Stimulated activated CD4-positive, alpha-beta T cell treated with anti-CD3 and anti-CD28 coated beads, Interleukin-12 subunit alpha, Interleukin-12 subunit beta, amount 100 ng/mL, for 48 hours (primary cell): ENCODE data around the gene GMNN.
"Not testable (repeated sequence)": the region's sequence is repeated elsewhere in the genome, so short reads cannot be mapped to it uniquely, and the experiment has no call there.

Source experiments
- DNase-seq, 3 donors: peaks; one replicate each; pipeline ENCODE4 v3.0.0-alpha.2; 2020; ENCODE audit warnings: low read depth in 2 of 3, low spot score in 1 of 3

GMNN gene

DNA sequence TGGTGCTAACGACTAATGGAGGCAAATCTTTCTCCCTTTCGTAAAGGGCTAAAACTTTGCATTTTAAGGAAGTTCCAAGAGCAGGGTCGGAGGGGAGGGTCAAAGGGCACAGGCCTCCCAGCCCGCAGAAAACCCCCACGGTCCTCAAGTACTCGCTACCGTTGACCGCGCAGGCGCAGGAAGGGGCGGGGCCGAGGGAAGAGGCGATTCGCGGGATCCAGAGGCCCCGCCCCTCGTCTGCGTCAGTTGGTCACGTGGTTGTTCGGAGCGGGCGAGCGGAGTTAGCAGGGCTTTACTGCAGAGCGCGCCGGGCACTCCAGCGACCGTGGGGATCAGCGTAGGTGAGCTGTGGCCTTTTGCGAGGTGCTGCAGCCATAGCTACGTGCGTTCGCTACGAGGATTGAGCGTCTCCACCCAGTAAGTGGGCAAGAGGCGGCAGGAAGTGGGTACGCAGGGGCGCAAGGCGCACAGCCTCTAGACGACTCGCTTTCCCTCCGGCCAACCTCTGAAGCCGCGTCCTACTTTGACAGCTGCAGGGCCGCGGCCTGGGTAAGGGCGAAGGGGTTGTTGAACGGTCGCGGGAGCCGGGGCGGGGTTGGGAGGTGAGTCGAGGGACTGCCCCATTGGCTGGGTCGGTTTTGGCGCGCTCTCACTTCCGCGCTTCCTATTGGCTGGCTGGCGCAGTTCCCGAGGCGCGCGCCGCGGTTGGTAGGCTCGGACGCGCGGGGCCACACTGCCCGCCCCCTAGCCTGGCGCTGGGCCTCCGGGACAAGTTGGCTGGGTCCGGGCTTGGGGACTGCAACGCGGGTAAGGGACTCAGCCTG is at the start of gene GMNN:
GMNN (plus strand) TSS at position 242 of the 824 bp plus-strand sequence. CDS start 2,310 bp downstream, outside the sequence.
- DNase-seq, result peak; percentile 94 to 99 (median 97)

DNA sequence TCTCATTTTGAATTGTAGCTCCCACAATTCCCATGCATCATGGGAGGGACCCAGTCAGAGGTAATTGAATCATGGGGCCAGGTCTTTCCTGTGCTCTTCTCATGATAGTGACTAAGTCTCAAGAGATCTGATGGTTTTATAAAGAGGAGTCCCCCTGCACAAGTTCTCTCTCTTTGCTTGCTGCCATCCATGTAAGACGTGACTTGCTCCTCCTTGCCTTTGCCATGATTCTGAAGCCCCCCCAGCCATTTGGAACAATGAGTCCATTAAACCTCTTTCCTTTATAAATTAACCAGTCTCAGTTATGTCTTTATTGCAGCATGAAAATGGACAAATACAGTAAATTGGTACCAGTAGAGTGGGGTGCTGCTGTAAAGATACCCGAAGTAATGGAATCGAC is 44.1 kb upstream of the GMNN start:
- not testable (repeated sequence) for DNase-seq

DNA sequence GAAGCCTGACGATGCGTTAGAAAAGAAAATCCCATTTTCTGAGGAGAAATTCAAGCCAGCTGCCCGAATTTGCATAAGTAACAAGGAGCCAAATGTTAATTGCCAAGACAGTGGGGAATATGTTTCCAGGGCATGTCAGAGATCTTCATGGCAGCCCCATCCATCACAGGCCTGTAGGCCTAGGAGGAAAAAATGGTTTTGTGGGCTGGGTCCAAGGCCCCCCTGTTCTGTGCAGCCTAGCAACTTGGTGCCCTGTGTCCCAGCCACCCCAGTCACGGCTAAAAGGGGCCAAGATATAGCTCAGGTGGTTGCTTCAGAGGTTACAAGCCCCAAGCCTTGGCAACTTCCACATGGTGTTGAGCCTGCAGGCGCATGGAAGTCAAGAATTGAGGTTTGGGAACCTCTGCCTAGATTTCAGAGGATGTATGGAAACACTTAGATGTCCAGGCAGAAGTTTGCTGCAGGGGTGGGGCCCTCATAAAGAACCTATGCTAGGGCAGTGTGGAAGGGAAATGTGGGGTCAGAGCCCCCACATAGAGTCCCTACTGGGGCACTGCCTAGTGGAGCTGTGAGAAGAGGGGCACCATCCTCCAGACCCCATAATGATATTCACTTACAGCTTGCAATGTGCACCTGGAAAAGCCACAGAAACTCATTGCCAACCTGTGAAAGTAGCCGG is 43.1 kb upstream of the GMNN start:
- not testable (repeated sequence) for DNase-seq

DNA sequence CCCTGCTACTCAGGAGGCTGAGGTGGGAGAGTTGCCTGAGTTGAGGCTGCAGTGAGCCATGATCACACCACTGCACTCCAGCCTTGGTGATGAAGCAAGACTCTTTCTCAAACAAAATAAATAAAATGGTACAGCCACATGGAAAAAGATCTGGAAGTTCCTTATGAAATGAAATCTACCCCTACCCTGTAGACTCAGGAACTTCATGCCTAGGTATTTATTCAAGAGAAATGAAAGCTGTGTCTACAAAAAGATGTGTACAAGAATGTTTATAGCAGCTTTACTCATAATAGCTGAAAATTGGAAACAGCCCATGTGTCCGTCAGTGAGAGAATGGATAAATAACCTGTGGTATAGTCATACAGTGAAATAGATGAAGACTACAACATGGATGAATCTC is 40.6 kb upstream of the GMNN start:
- no peak for DNase-seq

DNA sequence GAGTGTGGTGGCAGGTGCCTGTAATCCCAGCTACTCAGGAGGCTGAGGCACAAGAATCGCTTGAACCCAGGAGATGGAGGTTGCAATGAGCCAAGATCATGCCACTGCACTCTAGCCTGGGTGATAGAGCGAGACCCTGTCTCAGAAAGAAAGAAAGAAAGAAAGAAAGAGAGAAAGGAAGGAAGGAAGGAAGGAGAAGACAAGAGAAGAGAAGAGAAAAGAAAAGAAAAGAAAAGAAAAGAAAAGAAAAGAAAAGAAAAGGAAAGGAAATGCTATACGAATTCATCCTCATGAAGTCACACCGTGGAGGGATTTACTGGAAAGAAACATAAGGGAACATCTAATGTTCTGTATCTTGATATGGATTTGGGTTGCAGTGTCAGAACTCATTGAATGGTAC is 40.0 kb upstream of the GMNN start:
- not testable (repeated sequence) for DNase-seq

DNA sequence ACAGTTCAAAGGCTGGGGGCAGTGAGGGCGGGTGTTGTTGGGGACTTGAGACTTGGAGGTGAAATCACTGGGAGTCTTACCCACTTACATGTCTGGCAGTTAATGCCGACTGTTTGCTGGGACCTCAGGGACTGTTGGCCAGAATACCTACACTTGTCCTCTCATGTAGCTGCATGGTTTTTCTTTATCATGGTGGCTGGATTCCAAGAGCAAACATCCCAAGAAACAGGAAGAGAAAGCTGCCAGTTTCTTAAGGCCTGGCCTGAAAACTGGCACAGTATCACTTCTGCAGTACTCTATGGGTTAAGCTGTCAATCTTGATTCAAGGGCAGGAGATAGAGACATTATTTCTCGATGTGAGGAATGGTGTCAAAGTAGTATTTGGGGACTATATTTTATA is 36.0 kb upstream of the GMNN start:
- DNase-seq, result no peak

DNA sequence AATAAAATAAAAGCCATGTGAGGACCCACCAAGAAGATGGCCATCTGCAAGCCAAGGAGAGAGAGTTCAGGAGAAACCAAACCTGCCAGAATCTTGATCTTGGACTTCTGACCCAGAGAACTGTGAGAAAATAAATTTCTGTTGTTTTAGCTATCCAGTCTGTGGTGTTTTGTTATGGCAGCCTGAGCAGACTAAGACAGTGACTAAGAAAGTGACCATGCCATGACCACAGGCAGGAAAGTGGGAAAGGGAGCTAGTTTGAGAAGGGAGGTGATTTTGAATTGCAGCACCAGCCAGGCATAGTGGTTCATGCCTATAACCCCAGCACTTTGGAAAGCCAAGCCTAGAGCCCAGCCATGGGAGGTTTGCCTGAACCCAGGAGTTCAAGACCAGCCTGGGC is 33.9 kb upstream of the GMNN start:
- DNase-seq, result no peak

DNA sequence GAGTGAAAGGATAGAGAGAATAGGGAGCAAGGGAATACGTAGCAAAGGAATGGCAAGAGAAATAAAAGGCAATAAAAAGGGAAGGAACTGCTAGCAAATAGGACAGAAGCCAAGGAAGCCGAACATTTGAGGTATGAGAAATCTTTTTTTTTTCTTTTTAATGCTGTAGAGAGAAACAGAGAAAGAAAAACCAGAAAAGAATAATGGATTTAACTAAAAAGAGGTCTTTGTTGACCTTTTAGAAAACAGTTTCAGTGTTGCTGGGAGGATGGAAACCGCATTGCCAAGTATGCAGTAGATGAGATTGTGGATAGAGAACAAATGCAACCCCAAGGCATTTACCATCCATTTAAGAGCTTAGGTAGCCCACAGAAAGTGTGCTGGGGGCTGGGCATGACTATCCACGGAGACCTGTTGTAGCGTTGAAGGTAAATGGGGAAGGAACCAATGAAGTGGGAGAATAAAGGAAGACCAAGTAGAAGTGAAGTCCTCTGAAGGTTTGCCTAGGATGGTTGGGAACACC is 32.5 kb upstream of the GMNN start:
- no peak for DNase-seq

DNA sequence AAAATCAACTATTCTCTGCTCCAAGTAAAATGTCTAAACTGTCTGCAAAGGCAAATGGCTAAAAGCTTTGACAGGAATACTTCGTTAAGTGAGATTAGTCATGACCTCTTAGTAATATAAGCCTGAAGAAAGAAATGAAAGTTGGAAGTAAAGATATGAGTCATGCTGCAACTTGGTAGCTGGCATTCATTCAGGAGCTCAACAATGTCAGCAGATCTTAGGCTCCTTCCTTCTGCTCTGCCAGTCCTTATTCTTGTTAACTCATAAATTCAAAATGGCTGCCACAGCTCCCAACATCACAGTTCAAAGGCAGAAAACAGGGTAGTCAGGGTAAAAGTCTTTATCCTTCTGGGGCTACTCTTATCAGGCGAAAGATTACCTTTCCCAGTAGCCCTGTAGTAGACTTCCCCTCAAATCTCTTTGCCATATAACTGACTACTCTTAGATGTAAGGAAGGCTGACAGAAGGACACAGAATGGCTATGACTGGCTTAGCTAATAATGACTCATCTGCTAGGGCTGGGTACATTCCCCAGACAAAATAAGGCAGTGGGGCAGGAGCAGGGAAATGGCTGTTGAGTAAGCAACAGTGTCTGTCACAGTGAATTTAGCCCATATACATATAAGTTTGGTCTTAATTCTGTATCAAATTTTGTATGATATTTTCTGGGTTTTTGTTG is 31.3 kb upstream of the GMNN start:
- peak in 2 of 3 donors; percentile 15 to 37 for DNase-seq

DNA sequence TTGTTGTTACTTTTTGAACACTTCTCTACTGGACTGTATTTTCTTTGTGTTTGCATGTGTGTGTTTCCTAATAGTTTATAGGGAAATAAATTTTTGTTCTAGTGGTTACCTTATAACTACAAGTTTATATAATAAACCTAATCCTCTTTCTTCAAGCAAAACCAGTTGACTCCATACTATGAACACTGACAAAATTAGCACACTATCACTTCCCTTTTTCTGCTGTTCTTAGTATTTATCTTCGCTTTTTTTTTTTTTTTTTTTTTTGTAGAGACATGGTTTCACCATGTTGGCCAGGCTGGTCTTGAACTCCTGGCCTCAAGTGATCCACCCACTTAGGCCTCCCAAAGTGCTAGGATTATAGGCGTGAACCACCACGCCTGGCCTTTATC is 30.8 kb upstream of the GMNN start:
- no peak for DNase-seq

DNA sequence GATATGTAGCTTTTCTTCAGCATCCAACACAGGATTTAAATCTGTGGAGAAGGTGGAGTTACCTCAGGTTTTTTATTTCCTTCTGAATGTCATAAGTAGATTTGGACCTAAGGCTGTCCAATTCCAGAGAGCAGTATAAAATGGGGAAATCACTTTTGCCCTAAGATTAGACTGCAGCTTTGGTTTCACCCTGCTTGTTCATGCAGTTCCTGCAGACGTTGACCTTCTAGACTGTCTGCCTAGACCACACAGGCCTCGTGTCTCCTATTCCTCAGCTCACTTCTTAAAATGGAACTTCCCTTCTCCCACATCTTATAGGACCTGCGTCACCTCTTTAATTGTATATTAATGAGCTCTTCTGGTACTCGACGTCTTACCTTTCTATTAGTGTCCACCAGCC is 29.8 kb upstream of the GMNN start:
- no peak for DNase-seq

DNA sequence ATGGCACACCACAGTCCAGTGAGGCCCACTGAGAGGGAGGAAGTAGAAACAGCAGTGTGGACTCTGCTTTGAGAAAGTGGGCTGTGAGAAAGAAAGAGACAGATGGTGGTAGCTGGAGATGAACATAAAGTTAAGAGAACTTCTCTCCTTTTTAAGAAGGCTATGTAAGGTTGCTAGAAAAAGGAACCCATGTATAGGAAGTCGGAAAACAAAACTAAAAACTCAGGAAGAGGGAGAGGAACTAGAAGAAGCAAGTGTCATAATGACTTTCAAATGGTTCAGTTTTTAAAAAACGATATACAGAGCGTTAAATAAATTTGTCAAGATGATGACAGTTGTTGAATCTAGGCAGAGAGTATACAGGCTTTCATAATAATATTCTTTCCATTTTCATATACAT is 25.4 kb upstream of the GMNN start:
- DNase-seq, result no peak

DNA sequence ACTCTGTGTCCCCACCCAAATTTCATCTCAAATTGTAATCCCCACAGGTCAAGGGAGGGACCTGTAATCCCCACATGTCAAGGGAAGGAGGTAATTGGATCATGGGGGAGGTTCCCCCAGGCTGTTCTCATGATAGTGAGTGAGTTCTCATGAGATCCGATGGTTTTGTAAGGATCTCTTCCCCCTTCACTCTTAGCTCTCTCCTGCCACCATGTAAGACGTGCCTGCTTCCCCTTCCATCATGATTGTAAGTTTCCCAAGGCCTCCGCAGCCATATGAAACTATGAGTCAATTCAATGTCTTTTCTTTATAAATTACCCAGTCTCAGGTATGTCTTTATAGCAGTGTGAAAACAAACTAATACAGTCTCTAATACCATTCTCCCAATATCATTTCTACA is 23.9 kb upstream of the GMNN start:
- DNase-seq, result not testable (repeated sequence)

DNA sequence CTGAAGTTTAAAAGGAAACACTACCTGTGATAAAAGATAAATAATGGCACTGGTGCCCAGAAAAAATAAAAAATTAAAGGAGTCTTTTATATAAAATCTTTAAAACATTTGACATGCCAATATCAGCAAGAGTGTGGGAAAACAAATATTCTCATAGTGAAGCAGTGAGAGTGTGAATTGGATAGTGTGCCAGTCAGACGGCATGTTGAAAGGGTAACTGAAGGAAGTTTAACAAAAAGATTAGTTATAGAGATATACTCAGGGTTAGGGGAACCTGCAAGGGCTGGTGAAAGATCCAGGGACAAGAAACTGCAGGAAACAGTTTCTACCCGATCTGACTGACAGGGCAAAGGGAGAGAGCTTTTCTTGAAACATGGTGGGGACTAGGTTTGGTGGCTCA is 22.2 kb upstream of the GMNN start:
- no peak for DNase-seq

DNA sequence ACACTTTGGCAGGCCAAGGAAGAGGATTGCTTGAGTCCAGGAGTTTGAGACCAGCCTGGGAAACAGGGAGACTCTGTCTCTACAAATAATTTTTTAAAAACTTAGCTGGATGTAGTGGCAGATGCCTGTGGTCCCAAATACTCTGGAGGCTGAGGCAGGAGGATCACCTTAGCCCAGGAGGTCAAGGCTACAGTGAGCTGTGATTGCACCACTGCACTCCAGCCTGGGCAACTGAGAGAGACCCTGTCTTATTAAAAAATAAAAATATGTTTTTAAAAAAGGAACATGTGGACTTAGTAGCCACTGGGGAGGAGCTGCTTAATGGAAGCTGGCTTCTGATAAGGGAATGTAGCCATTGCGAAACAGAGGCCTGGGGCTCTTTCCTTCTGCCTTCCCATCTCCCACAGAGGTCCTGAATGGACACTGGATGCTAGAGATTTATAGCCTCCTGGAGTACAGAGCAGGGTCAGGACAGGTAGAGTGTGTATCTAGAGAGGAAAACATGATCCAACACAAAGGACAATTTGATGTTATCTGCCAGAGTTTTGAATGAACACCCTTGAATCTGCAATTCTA is 21.7 kb upstream of the GMNN start:
- DNase-seq, result no peak

DNA sequence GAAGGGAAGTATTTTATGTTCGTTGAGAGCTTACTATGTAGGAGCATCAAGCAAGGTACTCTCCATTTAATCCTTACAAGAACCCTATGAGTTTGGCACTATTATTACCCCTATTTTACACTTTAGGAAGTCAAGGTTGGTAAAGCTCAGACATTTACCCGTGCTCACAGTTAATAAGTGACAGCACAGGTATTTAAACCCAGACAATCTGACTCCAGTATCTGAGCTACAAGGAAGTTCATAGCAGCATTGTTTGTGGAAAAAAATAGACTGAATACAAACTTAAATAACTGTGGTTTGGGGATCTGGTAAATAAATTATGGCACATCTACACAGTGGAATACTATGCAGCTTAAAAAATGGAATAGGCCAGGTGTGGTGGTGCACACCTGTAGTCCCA is 21.2 kb upstream of the GMNN start:
- no peak for DNase-seq

DNA sequence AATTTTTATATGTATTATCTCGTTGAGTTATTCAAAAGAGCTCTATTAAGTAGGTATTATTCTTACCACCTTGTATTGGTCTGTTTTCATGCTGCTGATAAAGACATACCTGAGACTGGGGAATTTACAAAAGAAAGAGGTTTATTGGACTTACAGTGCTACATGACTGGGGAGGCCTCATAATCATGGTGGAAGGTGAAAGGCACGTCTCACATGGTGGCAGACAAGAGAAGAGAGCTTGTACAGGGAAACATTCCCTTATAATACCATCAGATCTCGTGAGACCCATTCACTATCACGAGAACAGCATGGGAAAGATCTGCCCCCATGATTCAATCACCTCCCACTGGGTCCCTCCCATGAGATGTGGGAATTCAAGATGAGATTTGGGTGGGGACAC is 20.4 kb upstream of the GMNN start:
- DNase-seq, result not testable (repeated sequence)

DNA sequence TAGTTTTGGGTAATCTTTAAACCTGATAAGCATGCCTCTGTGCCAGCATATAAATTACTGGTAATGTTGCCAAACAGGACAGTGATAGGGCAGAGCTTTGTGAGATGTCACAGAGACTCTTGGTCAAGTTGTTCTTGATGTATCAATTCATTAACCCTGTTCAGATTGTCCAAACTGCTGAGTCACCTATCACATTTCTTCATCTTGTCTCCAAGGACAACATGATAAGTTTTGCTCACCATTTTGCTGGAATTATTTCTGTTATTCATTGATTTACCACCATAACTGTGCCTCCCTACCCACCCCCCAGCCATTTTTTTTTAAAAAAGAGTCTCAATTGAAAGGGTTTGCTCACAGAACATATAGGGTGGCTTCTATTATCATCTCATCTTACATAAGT is 19.5 kb upstream of the GMNN start:
- no peak for DNase-seq

DNA sequence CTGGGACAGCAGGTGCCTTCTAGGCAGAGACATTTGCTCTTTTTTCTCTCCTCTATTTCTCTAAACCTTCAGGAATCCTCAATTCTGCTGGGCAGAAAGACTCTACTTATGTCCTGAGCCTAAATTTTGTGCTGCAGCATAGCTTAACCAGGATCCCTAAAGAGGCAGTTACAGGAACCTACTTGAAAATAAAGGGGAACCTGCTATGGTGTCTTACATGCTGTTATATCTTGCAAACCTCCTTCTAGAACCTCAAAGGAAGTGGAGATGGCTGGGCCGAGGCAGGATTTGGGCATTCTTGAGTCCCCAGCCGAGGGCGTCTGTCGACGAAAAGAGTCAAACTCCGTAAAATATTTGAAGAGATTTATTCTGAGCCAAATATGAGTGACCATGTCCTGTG is 17.1 kb upstream of the GMNN start:
- no peak for DNase-seq

DNA sequence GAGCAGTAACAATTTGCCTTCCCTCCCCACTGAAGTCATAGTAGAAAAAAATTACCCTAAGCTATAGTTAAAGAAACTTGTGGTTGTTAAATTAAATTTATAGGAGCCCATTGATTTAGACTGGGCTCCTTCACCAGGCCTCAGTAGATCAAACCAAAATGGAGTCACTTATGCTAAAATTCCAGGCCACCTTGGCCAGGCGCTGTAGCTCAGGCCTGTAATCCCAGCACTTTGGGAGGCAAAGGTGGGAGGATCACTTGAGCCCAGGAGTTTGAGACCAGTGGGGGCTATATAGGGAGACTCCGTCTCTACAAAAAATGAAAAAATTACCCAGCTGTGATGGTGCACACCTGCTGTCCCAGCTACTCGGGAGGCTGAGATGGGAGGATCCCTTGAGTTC is 15.0 kb upstream of the GMNN start:
- DNase-seq, result no peak

DNA sequence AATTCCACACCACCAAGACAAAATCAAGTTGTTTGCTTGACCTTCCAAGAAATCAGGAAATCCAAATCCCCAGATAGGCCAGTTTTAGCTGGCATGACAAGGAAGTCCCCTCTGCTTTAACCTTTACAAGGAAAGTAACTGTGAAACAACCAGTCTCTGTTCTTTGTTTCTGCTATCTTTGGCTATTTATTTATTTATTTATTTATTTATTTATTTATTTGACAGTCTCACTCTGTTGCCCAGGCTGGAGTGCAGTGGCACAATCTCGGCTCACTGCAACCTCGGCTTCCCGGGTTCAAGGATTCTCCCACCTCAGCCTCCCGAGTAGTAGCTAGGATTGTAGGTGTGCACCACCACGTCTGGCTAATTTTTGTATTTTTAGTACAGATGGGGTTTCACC is 14.5 kb upstream of the GMNN start:
- no peak for DNase-seq
